Fibroblast of mammary gland (primary cell): ENCODE measurements around the gene FAM209B.
"Not testable (repeated sequence)": the region's sequence is repeated elsewhere in the genome, so short reads cannot be mapped to it uniquely, and the experiment has no call there.

Source experiments
- DNase-seq: peaks from one replicate; pipeline ENCODE4 v3.0.0-alpha.2; 2010; ENCODE audit warnings: low read depth
- H3K4me3 ChIP-seq: 2 replicates; pipeline ENCODE4 v1.5.1; 2011; ENCODE audit warnings: low read depth, mild to moderate bottlenecking, low read length, moderate library complexity; ENCODE audit not compliant: control insufficient read depth
- CTCF ChIP-seq: conservative IDR thresholded peaks from 2 replicates; pipeline ENCODE4 v1.5.1; 2011; ENCODE audit warnings: low read depth, low read length, inconsistent platforms; ENCODE audit not compliant: control insufficient read depth, insufficient read depth

Gene FAM209B

GRCh38 chr20:56518721-56519398 is 14.2 kb upstream of the FAM209B start:
- H3K4me3 ChIP-seq = no peak overlapping the region
- DNase-seq = no peak
- TF ChIP-seq CTCF = no peak

- no peak for TF ChIP-seq CTCF
- no peak overlapping the region for H3K4me3 ChIP-seq
- DNase-seq = no peak
These were observed 13.5 kb upstream of the FAM209B start for GRCh38 chr20:56519551-56519950.

- no peak for DNase-seq
- no peak overlapping the region for H3K4me3 ChIP-seq
- TF ChIP-seq CTCF = no peak
These were observed 12.9 kb upstream of the FAM209B start for GRCh38 chr20:56520180-56520579.

GRCh38 chr20:56520746-56521354 is 12.2 kb upstream of the FAM209B start:
- H3K4me3 ChIP-seq, DNase-seq: not testable (repeated sequence)

GRCh38 chr20:56522311-56522710 is 10.7 kb upstream of the FAM209B start:
- no peak overlapping the region for H3K4me3 ChIP-seq
- TF ChIP-seq CTCF = no peak
- DNase-seq = no peak

- H3K4me3 ChIP-seq, DNase-seq: not testable (repeated sequence)
These were observed 8.6 kb upstream of the FAM209B start, which contains the start of gene FAM209A for GRCh38 chr20:56524444-56524843. Gene FAM209A, plus strand, starts transcription at chr20:56524744. Its CDS starts 65 bp downstream, at chr20:56524809.

- TF ChIP-seq CTCF = no peak
- no peak for DNase-seq
- no peak overlapping the region for H3K4me3 ChIP-seq
These were observed 5.5 kb upstream of the FAM209B start for GRCh38 chr20:56527521-56527920.

GRCh38 chr20:56537997-56538396 is 5.0 kb downstream of the FAM209B start:
- no peak overlapping the region for H3K4me3 ChIP-seq
- no peak for TF ChIP-seq CTCF
- DNase-seq = no peak
